Measurements from ENCODE around the gene CENPH. TPM values are rescaled to one million over a fixed set of nuclear protein-coding genes. Genes with fewer than 3 reads are reported as not detected.

Gene CENPH
- total and polyA plus RNA-seq, 2 of the 13 experiments (the other 11 are each of a cell fraction or from before 2014, with no cell fraction given): 11.2 to 28.8 TPM

GRCh38 chr5:69148981-69149675, 40.3 kb upstream of the CENPH start:
- FAIRE-seq (no peak), DNase-seq (ENCODE audit: low spot score) (no peak), ATAC-seq (peak; percentile 83)
- Histone ChIP-seq H3K9me3 (ENCODE audit: low read length) (no peaks in the 10 kb centered on the region), H4K20me1 (ENCODE audit: insufficient read depth, low read length) (no peaks in the 10 kb centered on the region), H3K4me3 (replicated peaks in 1 of 3; ENCODE audit: insufficient read depth in 1 of 3, low read depth in 2 of 3, low read length in 3 of 3) (no peak overlapping the region), H3K9ac (ENCODE audit: insufficient read depth, low read depth, low read length) (no peak overlapping the region), H2AFZ (ENCODE audit: low read length) (peak overlapping the region; percentile 37), H3K4me1 (ENCODE audit: insufficient read depth, low read length) (peaks cover 10% of the 10 kb centered on the region; the same call in 1 of the 2 replicates), H3K79me2 (ENCODE audit: insufficient read depth, low read length) (no peaks in the 10 kb centered on the region), H3K27ac (ENCODE audit: extremely low read length, insufficient read depth, low read length) (no peak overlapping the region), H3K4me2 (ENCODE audit: low read depth, low read length) (peak overlapping the region; percentile 45), H3K36me3 (replicated peaks in 1 of 2; ENCODE audit: control insufficient read depth in 1 of 2, insufficient read depth in 2 of 2, low read length in 2 of 2) (no peaks in the 10 kb centered on the region), H3K27me3 (ENCODE audit: control insufficient read depth in 1 of 2, insufficient read depth in 2 of 2, low read length in 2 of 2) (no peaks in the 10 kb centered on the region)
- TF ChIP-seq NR0B2 (CRISPR knock-in tag; IDR thresholded peaks at IDR 0.05): no peak
- peak; percentile 42 for TF ChIP-seq ZFX (CRISPR knock-in tag; IDR thresholded peaks at IDR 0.05; ENCODE audit: low read depth)
- 17% methylated on average over 2 of the region's 2 CpGs for WGBS (ENCODE audit: low lambda C conversion rate)
- no TSS peak for BruUV-seq (replicated peaks)
- intact Hi-C loops (cut with micrococcal nuclease; ENCODE audit: unreplicated experiment): no loop called here
- in situ Hi-C loops (cut with HindIII; ENCODE audit: extremely low pct_ligation_motif_present, low pct_unique_long_range_greater_than_20kb): no loop called here
- POLR2A ChIA-PET: no interaction called here
- CTCF ChIA-PET (ENCODE audit: low intra/inter-chr PET ratio, low total read pairs): no interaction called here

GRCh38 chr5:69149676-69150010, 39.7 kb upstream of the CENPH start:
- Histone ChIP-seq H3K4me3 (replicated peaks in 1 of 3; ENCODE audit: insufficient read depth in 1 of 3, low read depth in 2 of 3, low read length in 3 of 3) (no peak overlapping the region), H2AFZ (ENCODE audit: low read length) (peak overlapping the region; percentile 37), H3K27me3 (ENCODE audit: control insufficient read depth in 1 of 2, insufficient read depth in 2 of 2, low read length in 2 of 2) (no peaks in the 10 kb centered on the region), H3K4me2 (ENCODE audit: low read depth, low read length) (peak overlapping the region; percentile 45), H3K27ac (ENCODE audit: extremely low read length, insufficient read depth, low read length) (no peak overlapping the region), H3K36me3 (replicated peaks in 1 of 2; ENCODE audit: control insufficient read depth in 1 of 2, insufficient read depth in 2 of 2, low read length in 2 of 2) (no peaks in the 10 kb centered on the region), H4K20me1 (ENCODE audit: insufficient read depth, low read length) (no peaks in the 10 kb centered on the region), H3K79me2 (ENCODE audit: insufficient read depth, low read length) (no peaks in the 10 kb centered on the region), H3K4me1 (ENCODE audit: insufficient read depth, low read length) (peaks cover 10% of the 10 kb centered on the region; the same call in 1 of the 2 replicates), H3K9me3 (ENCODE audit: low read length) (no peaks in the 10 kb centered on the region), H3K9ac (ENCODE audit: insufficient read depth, low read depth, low read length) (no peak overlapping the region)
- WGBS (ENCODE audit: low lambda C conversion rate): 32% methylated on average over 5 of the region's 5 CpGs
- ATAC-seq (peak; percentile 74), DNase-seq (ENCODE audit: low spot score) (no peak), FAIRE-seq (no peak)
- ChIA-PET POLR2A (no interaction called here), CTCF (ENCODE audit: low intra/inter-chr PET ratio, low total read pairs) (no interaction called here)
- intact Hi-C loops (cut with micrococcal nuclease; ENCODE audit: unreplicated experiment) (no loop called here), in situ Hi-C loops (cut with HindIII; ENCODE audit: extremely low pct_ligation_motif_present, low pct_unique_long_range_greater_than_20kb) (no loop called here)
- TF ChIP-seq ZBTB43 (CRISPR knock-in tag; conservative IDR thresholded peaks at IDR 0.05) (no peak), PRDM4 (CRISPR knock-in tag; IDR thresholded peaks at IDR 0.05; ENCODE audit: borderline replicate concordance) (no peak)
- no TSS peak for BruUV-seq (replicated peaks)

All from HepG2 (cell line).